Suprapubic skin (tissue), 4 donors: ENCODE data around the gene NSUN3. TPM values are rescaled to one million over a fixed set of nuclear protein-coding genes. Genes with fewer than 3 reads are reported as not detected.

ENCODE experiments used
- DNase-seq, 2 donors: peaks; one replicate each; pipeline ENCODE4 v3.0.0-alpha.2; 2019; ENCODE audit warnings: low spot score in 2 of 2
- H3K27ac ChIP-seq: fragments of 200-600 bp; sonication (generic); one replicate; pipeline ENCODE4 v1.5.1; 2019
- H3K27me3 ChIP-seq: fragments of 200-600 bp; sonication (generic); one replicate; pipeline ENCODE4 v1.5.1; 2019
- H3K36me3 ChIP-seq: fragments of 200-600 bp; sonication (generic); one replicate; pipeline ENCODE4 v1.5.1; 2019
- H3K4me1 ChIP-seq: fragments of 200-600 bp; sonication (generic); one replicate; pipeline ENCODE4 v1.5.1; 2019
- H3K4me3 ChIP-seq: fragments of 200-600 bp; sonication (generic); one replicate; pipeline ENCODE4 v1.5.1; 2019; ENCODE audit warnings: mild to moderate bottlenecking
- H3K9me3 ChIP-seq: fragments of 200-600 bp; sonication (generic); one replicate; pipeline ENCODE4 v1.5.1; 2019
- EP300 ChIP-seq: sonication (generic); formaldehyde crosslinking; IDR thresholded peaks from one replicate; pipeline ENCODE4 v1.6.1; 2017; ENCODE audit warnings: antibody characterized with exemption
- POLR2A ChIP-seq, 2 donors: fragments of 450-650 bp; IDR thresholded peaks; one replicate each; pipeline ENCODE4 v1.6.1; 2017; ENCODE audit warnings: antibody characterized with exemption in 2 of 2, mild to moderate bottlenecking in 2 of 2, moderate library complexity in 2 of 2
- POLR2AphosphoS5 ChIP-seq, 3 donors: sonication (generic); formaldehyde crosslinking; IDR thresholded peaks; one replicate each; pipeline ENCODE4 v1.6.1; 2017; ENCODE audit warnings: antibody characterized with exemption in 3 of 3
- WGBS: methylation state at CpG from one replicate; pipeline ENCODE4 v1.1.5; 2018; 5-methylcytosine and 5-hydroxymethylcytosine counted together
- total RNA-seq, 4 donors: library from RNA; depleted of rRNA; stranded (reverse); fragments of >200 nt; gene quantifications; one replicate each; pipeline ENCODE4 v1.1.0, GENCODE V29; 2016
- TF ChIP-seq, protein P1 (sequence below), 2 donors: fragments of 200-600 bp in 1 of 2; fragments of 450-650 bp in 1 of 2; sonication (generic) in 1 of 2; IDR thresholded peaks; one replicate each; pipeline ENCODE4 v1.5.1; 2016 to 2019; ENCODE audit warnings: antibody characterized with exemption in 2 of 2, mild to moderate bottlenecking in 1 of 2, moderate library complexity in 1 of 2

The NSUN3 gene
- total RNA-seq, 4 donors from 2014 or later: 6.8 to 18.6 (median 8.9) TPM

DNA sequence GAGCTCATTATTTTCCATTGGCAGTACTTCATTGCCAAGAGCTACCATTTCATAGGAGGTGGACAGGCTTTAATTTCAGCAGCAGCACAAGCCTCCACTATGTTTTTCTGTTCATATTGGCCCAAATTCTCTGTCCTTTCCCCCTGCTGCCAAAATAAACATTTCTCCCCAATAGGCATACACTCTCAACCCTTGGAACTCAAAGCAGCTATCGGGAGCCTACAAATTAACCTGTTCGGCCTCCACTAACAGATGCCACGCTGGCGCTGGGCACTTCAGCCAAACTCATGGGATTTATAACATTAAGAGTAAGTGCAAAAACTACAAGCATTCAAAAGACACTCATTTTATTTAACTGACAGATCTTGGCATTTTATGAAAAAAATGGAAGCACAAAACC lies 95.7 kb downstream of the NSUN3 start:
- Histone ChIP-seq H3K36me3 (no peaks in the 10 kb centered on the region), H3K4me1 (peaks cover 9% of the 10 kb centered on the region), H3K27me3 (no peaks in the 10 kb centered on the region), H3K27ac (no peak overlapping the region), H3K9me3 (no peaks in the 10 kb centered on the region), H3K4me3 (no peak overlapping the region)
- DNase-seq: no peak
- WGBS: 96% methylated on average over 4 of the region's 4 CpGs
- no peak for TF ChIP-seq POLR2A (IDR thresholded peaks at IDR 0.05)
- TF ChIP-seq POLR2AphosphoS5 (IDR thresholded peaks at IDR 0.05): no peak
- no peak for TF ChIP-seq EP300
- TF ChIP-seq, protein P1, sequence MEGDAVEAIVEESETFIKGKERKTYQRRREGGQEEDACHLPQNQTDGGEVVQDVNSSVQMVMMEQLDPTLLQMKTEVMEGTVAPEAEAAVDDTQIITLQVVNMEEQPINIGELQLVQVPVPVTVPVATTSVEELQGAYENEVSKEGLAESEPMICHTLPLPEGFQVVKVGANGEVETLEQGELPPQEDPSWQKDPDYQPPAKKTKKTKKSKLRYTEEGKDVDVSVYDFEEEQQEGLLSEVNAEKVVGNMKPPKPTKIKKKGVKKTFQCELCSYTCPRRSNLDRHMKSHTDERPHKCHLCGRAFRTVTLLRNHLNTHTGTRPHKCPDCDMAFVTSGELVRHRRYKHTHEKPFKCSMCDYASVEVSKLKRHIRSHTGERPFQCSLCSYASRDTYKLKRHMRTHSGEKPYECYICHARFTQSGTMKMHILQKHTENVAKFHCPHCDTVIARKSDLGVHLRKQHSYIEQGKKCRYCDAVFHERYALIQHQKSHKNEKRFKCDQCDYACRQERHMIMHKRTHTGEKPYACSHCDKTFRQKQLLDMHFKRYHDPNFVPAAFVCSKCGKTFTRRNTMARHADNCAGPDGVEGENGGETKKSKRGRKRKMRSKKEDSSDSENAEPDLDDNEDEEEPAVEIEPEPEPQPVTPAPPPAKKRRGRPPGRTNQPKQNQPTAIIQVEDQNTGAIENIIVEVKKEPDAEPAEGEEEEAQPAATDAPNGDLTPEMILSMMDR (IDR thresholded peaks at IDR 0.05): no peak

DNA sequence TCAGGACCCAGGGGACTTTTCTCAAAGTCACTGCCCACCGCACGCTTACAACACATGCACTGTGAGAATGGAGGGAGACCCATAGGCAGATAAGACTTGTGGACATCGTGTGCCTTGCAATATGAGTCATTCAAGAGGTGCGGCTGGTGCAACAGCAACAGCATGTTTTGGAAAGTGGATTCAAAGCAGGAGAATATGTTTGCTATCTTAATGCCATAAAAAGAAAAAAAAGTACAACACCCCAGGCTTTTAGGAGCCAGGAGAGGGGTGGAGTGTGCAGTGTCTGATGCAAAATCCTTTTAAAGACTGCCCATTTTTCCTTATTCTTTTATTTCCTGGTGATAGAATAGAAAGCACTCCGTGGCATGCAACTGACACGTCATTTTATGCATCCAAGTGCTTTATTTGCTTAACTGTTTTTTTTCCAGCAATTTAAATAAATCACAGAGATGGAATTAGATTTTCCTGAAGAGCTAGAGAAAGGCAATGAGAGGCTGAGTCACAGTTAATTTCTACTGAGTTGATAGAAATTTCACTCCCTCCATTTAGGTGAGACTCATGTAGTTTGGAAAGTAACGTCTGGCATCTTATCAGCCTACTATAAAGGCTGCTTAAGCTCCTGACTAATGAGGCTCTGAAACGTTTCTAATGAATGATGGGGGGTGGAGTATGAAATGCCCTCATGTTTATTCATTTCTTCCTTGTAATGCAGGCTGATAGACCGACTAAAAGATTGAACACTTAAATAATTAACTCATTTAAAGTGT lies 96.4 kb downstream of the NSUN3 start:
- WGBS: 37% methylated on average over 9 of the region's 9 CpGs
- H3K36me3 ChIP-seq: no peaks in the 10 kb centered on the region
- no peak for DNase-seq
- H3K4me3 ChIP-seq: no peak overlapping the region
- no peaks in the 10 kb centered on the region for H3K9me3 ChIP-seq
- TF ChIP-seq, protein P1 (IDR thresholded peaks at IDR 0.05): no peak
- H3K27ac ChIP-seq: no peak overlapping the region
- peaks cover 9% of the 10 kb centered on the region for H3K4me1 ChIP-seq
- H3K27me3 ChIP-seq: no peaks in the 10 kb centered on the region

DNA sequence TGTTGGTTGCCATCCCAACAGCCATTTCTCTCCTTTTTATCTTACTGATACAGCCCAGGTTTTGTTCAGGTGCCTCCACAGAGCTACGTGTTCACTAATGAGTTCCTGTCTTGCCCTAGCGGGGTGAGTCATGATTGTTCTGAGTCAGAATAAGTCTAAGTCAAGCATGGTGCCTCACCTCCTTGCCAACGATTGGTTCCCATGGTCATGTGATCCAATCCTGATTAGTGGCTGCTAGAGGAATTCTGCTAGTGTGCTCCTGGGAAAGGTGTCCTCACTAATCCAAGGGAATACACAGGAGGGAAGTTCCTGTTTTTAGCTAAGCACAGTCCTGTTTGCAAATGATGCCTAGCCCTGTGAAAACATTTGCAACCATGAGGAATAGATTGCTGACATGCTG lies 99.8 kb downstream of the NSUN3 start:
- Histone ChIP-seq H3K36me3 (no peaks in the 10 kb centered on the region), H3K4me3 (no peak overlapping the region), H3K27ac (no peak overlapping the region), H3K9me3 (no peaks in the 10 kb centered on the region), H3K4me1 (peaks cover 9% of the 10 kb centered on the region), H3K27me3 (no peaks in the 10 kb centered on the region)
- WGBS: 82% methylated on average over 3 of the region's 3 CpGs
- TF ChIP-seq EP300: no peak
- TF ChIP-seq POLR2AphosphoS5 (IDR thresholded peaks at IDR 0.05): no peak
- TF ChIP-seq, protein P1 (IDR thresholded peaks at IDR 0.05): no peak
- TF ChIP-seq POLR2A (IDR thresholded peaks at IDR 0.05): no peak
- DNase-seq: no peak

DNA sequence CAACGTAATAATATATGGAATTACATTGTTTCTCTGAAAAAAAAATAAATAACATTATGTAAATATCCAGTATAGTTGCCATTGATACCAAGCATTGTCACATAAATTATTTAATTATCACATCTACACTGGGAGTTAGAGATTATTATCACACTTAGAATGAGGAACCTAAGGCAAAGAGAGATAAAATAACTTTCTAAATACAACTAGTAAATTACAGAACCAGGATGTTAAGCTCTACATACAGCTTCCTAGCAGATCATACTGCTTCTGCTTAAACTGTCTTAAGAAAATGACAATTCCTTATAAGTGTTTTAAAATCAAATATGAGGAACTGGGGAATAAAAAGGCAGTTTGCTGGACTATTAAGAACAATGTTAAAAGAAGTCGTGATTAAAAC lies 104.5 kb downstream of the NSUN3 start:
- TF ChIP-seq, protein P1 (IDR thresholded peaks at IDR 0.05): no peak
- no peak for TF ChIP-seq POLR2A (IDR thresholded peaks at IDR 0.05)
- TF ChIP-seq EP300: no peak
- no peak for TF ChIP-seq POLR2AphosphoS5 (IDR thresholded peaks at IDR 0.05)
- no peak overlapping the region for H3K27ac ChIP-seq
- DNase-seq: no peak
- H3K4me3 ChIP-seq: no peak overlapping the region
- 71% methylated on average over 2 of the region's 2 CpGs for WGBS
- no peaks in the 10 kb centered on the region for H3K36me3 ChIP-seq
- no peaks in the 10 kb centered on the region for H3K4me1 ChIP-seq
- H3K27me3 ChIP-seq: no peaks in the 10 kb centered on the region
- no peaks in the 10 kb centered on the region for H3K9me3 ChIP-seq

DNA sequence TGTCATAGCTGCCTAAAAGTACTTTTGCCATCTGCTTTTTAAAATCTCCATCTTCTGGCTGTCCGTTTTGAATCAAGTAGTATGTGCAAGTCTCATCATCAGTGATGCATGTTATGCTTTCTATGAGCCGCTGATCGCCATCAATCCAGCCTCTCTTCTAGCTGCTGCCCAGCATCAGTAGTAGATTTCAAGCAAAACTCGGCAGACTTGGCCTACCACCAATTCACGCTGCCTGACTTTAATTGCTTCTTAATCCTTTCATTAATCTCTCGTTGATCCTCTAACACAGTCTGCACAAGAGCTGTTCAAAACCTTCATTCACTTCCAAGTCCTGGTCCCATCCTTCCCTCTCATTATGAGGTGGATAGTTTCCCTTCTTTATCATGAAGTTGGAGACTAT lies 104.9 kb downstream of the NSUN3 start:
- H3K4me1 ChIP-seq: no peaks in the 10 kb centered on the region

More for the DNA sequence above, 104.9 kb downstream of the NSUN3 start:
- no peaks in the 10 kb centered on the region for H3K27me3 ChIP-seq
- WGBS: 53% methylated on average over 6 of the region's 6 CpGs
- TF ChIP-seq, protein P1 (IDR thresholded peaks at IDR 0.05): no peak
- TF ChIP-seq EP300: no peak
- TF ChIP-seq POLR2AphosphoS5 (IDR thresholded peaks at IDR 0.05): no peak
- TF ChIP-seq POLR2A (IDR thresholded peaks at IDR 0.05): no peak
- DNase-seq: no peak
- no peak overlapping the region for H3K27ac ChIP-seq
- no peaks in the 10 kb centered on the region for H3K36me3 ChIP-seq
- H3K9me3 ChIP-seq: no peaks in the 10 kb centered on the region
- H3K4me3 ChIP-seq: no peak overlapping the region
